Mucosa of rectum (tissue), 2 donors: ENCODE measurements around the gene COA8.
"Not testable (repeated sequence)": the region's sequence is repeated elsewhere in the genome, so short reads cannot be mapped to it uniquely, and the experiment has no call there.

Source experiments
- H3K27ac ChIP-seq, 2 donors: one replicate each; pipeline ENCODE4 v1.7.0; 2013; ENCODE audit warnings: inconsistent platforms in 2 of 2, low read depth in 2 of 2, low read length in 2 of 2
- H3K27me3 ChIP-seq, 2 donors: one replicate each; pipeline ENCODE4 v1.7.0; 2013; ENCODE audit warnings: low read length in 2 of 2; ENCODE audit not compliant: control insufficient read depth in 2 of 2, insufficient read depth in 2 of 2
- H3K36me3 ChIP-seq, 2 donors: one replicate each; pipeline ENCODE4 v1.7.0; 2013; ENCODE audit warnings: low read length in 2 of 2; ENCODE audit not compliant: control insufficient read depth in 2 of 2, insufficient read depth in 2 of 2
- H3K4me1 ChIP-seq, 2 donors: one replicate each; pipeline ENCODE4 v1.7.0; 2013; ENCODE audit warnings: low read length in 2 of 2, mild to moderate bottlenecking in 1 of 2; ENCODE audit not compliant: control insufficient read depth in 2 of 2, insufficient read depth in 2 of 2
- H3K4me3 ChIP-seq, 2 donors: one replicate each; pipeline ENCODE4 v1.7.0; 2013; ENCODE audit warnings: low read length in 2 of 2
- H3K9ac ChIP-seq, 2 donors: one replicate each; pipeline ENCODE4 v1.7.0; 2013; ENCODE audit warnings: low read length in 2 of 2, low read depth in 1 of 2, mild to moderate bottlenecking in 1 of 2
- H3K9me3 ChIP-seq, 2 donors: one replicate each; pipeline ENCODE4 v1.7.0; 2013; ENCODE audit warnings: low read length in 2 of 2; ENCODE audit not compliant: control insufficient read depth in 2 of 2
- donor health status: healthy.
- donor health status: Normal muscosa, but diverticular disease.

Gene COA8

DNA sequence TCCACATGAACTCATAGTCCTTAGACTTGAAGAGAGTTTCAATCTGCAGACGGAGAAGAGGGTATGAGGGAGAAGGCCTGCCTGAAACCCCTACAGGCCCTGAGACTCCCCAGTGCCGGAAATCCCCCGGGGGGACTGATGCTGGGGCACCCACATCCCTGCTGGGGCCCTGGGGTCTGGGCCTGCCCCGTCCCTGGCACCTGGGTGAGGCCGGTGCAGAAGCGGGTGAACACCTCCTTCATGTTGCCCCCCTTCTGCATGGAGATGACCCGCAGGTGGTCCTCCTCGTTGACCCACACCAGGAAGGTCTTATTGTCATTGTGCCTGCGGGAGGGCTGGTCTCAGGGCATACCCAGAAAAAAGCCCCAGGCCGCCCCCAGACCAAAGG, 42.5 kb upstream of the COA8 start:
- Histone ChIP-seq H3K36me3 (peaks cover 14 to 16% of the 10 kb centered on the region in 2 donors), H3K27me3 (no peaks in the 10 kb centered on the region), H3K9ac (peak overlapping the region; percentile 6 to 92), H3K4me1 (peaks cover 42 to 51% of the 10 kb centered on the region in 2 donors), H3K4me3 (peak overlapping the region; percentile 70 to 86), H3K27ac (peak overlapping the region; percentile 80 to 91), H3K9me3 (no peaks in the 10 kb centered on the region)

GRCh38 chr14:103520657-103521437, 41.9 kb upstream of the COA8 start:
- Histone ChIP-seq H3K9ac (peak overlapping the region; percentile 52 to 92), H3K36me3 (peaks cover 14 to 16% of the 10 kb centered on the region in 2 donors), H3K27ac (peak overlapping the region; percentile 80 to 91), H3K4me3 (peak overlapping the region; percentile 70 to 86), H3K27me3 (no peaks in the 10 kb centered on the region), H3K4me1 (peaks cover 44 to 56% of the 10 kb centered on the region in 2 donors), H3K9me3 (no peaks in the 10 kb centered on the region)

GRCh38 chr14:103521438-103521950, 41.3 kb upstream of the COA8 start:
- peak overlapping the region; percentile 80 to 91 for H3K27ac ChIP-seq
- peak overlapping the region; percentile 52 to 92 for H3K9ac ChIP-seq
- H3K4me1 ChIP-seq: peaks cover 50 to 63% of the 10 kb centered on the region in 2 donors
- H3K4me3 ChIP-seq: peak overlapping the region; percentile 81 to 86
- H3K27me3 ChIP-seq: no peaks in the 10 kb centered on the region
- no peaks in the 10 kb centered on the region for H3K9me3 ChIP-seq
- peaks cover 14 to 16% of the 10 kb centered on the region in 2 donors for H3K36me3 ChIP-seq

GRCh38 chr14:103521951-103522563, 40.7 kb upstream of the COA8 start:
- peaks cover 14 to 16% of the 10 kb centered on the region in 2 donors for H3K36me3 ChIP-seq
- peak overlapping the region; percentile 81 to 86 for H3K4me3 ChIP-seq
- H3K9ac ChIP-seq: peak overlapping the region; percentile 77 to 92
- peaks cover 56 to 68% of the 10 kb centered on the region in 2 donors for H3K4me1 ChIP-seq
- peak overlapping the region; percentile 80 to 91 for H3K27ac ChIP-seq
- no peaks in the 10 kb centered on the region for H3K27me3 ChIP-seq
- H3K9me3 ChIP-seq: no peaks in the 10 kb centered on the region

- Histone ChIP-seq H3K4me3 (peak within 1 kb of the TSS; percentile 81 to 86), H3K27ac (peak within 1 kb of the TSS; percentile 80 to 91), H3K9ac (peak within 1 kb of the TSS; percentile 77 to 92), H3K36me3 (peaks cover 14 to 16% of the 10 kb centered on the region in 2 donors), H3K9me3 (no peaks in the 10 kb centered on the region), H3K4me1 (peaks cover 64 to 77% of the 10 kb centered on the region in 2 donors), H3K27me3 (no peaks in the 10 kb centered on the region)
Observed at GRCh38 chr14:103522649-103523574, 39.8 kb upstream of the COA8 start, which contains the start of gene CKB. Gene CKB, minus strand, starts transcription at chr14:103522830. Its CDS starts 337 bp downstream, at chr14:103522493.

DNA sequence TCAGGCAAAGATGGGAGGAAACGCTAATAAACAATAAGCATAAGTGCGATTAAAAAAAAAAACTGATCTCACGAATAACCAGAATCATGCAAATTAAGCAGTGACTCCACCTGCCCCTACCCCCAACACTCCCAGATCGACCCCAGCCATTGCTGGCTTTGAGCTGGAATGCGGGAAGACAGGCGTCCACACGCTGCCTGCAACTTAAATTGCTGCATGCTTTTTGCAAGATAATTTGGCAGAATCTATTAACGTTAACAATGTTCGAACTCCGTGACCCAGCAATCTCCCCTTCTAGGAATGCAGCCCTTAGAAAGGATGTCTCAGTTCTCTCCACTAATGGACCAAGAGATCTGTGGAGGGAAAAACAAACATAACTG, 39.2 kb upstream of the COA8 start:
- Histone ChIP-seq H3K9me3 (no peaks in the 10 kb centered on the region), H3K4me3 (peak overlapping the region; percentile 48 to 86), H3K4me1 (peaks cover 64 to 77% of the 10 kb centered on the region in 2 donors), H3K27me3 (no peaks in the 10 kb centered on the region), H3K36me3 (peaks cover 14 to 16% of the 10 kb centered on the region in 2 donors), H3K27ac (peak overlapping the region; percentile 23 to 91), H3K9ac (peak overlapping the region in 1 of 2 donors; percentile 68)

GRCh38 chr14:103524002-103524935, 38.5 kb upstream of the COA8 start:
- Histone ChIP-seq H3K36me3 (peaks cover 11 to 13% of the 10 kb centered on the region in 2 donors), H3K9me3 (no peaks in the 10 kb centered on the region), H3K27me3 (no peaks in the 10 kb centered on the region), H3K27ac (peak overlapping the region; percentile 91), H3K4me3 (peak overlapping the region in 1 of 2 donors; percentile 15), H3K4me1 (peaks cover 59 to 73% of the 10 kb centered on the region in 2 donors), H3K9ac (peak overlapping the region in 1 of 2 donors; percentile 69)

- H3K9ac ChIP-seq: peak overlapping the region in 1 of 2 donors; percentile 69
- peaks cover 60 to 74% of the 10 kb centered on the region in 2 donors for H3K4me1 ChIP-seq
- not testable (repeated sequence) for H3K27me3 ChIP-seq, H3K4me3 ChIP-seq, H3K36me3 ChIP-seq, H3K9me3 ChIP-seq
- peak overlapping the region; percentile 91 for H3K27ac ChIP-seq
Observed at GRCh38 chr14:103525430-103526246, 37.1 kb upstream of the COA8 start.
